Measurements from ENCODE around the gene RDM1.

RDM1 gene

DNA sequence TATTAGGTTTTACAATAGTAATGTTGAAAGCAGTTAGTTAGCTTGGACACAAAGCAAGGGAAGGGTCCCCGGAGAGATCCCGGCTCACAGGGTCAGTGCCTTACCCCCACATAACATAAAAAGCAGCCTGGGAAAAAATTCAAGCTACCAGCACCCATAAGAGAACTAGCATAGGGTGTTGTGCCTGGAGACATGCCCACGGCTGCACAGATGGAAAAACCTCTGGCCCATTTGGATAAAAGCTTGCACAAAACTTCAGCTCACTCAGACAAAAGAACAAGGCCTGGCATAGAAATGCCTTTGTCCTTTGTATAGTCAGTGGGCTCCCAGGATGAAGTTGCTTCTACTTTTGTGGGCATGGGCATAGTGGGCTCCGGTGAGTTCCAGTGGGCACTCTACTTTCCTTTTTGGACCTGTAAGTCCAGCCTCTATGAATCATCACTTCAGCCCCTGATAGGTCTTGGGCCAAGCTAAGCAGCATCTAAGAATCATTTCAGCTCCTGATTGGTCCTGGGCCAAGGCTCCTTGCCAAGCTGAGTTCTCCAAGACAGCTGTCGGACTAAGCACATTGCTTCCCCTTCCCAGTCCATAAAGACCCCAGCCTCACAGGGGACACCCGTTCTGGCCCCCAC is 1.3 kb upstream of the RDM1 start:
- no peak for DNase-seq

DNA sequence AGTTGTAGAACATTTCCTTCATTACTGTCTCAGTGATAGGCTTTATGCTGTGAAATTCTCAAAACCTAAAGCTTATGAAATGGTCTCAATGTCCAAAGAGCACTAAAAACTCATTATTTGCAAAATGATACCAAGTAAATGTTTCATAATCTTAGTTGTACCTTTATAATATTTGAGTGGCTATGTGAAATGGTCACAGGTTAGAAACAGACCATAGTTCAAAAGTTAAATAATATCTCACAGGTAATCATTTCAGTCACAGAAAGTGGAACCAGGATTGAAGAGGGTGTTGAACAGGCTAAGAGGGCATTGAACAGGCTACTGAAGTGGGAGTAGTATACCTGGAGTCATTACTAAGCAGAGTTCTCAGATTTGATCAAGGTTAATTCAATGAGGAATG is 2.9 kb downstream of the RDM1 start:
- no peak for DNase-seq

DNA sequence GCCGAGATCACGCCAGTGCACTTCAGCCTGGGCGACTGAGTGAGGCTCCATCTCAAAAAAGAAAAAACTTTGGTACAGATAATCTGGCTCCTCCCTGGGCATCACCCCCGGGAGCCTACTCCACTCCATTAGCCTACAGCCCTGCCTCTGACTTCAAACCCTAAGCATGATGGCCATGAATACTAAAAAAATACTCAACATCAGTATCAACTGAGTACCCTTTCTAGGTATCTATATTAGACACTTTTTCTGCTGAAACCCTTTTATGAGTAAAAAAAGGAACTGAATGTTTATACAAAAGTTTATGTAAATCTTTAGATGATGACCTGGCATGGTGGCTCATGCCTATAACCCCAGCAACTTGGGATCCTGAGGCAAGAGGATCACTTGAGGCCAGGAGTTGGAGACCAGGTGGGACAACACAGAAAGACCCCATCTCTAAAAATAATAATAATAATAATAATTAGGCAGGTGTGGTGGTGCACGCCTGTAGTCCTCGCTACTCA is 6.9 kb downstream of the RDM1 start:
- DNase-seq: no peak

DNA sequence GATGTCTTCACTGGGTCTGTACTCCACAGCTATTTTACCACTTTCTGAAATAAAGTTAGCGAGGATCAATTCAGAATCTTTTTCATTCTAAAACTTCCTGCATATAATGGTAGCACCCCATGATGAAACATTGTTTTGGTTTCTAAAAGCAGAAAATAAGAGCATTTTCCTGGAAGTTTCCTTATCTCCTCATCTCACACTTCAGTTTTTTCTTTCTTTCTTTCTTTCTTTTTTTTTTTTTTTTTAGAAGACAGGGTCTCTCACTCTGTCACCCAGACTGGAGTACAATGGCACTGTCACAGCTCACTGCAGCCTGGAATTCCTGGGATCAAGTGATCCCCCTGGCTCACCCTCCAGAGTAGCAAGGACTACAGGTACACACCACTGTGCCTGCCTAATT is 10.3 kb downstream of the RDM1 start:
- no peak for DNase-seq

DNA sequence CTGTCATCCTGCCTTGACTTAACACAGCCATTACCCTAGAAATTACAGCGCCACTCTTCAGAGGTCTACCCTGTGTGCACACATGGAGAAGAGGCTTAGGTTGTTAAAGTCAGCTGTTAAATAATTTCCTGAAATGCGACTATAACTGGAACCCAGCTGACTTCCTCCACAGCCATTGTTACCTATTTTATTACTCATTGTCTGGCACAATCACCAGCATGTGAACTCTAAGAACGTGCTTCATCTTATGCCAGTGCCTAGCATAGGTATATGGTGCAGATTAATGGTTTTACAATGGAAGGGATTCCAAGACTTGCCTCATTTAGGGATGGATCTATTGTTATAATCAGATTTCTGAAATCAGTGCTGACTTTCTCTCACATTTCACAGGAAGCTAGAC is 11.9 kb downstream of the RDM1 start:
- no peak for DNase-seq

DNA sequence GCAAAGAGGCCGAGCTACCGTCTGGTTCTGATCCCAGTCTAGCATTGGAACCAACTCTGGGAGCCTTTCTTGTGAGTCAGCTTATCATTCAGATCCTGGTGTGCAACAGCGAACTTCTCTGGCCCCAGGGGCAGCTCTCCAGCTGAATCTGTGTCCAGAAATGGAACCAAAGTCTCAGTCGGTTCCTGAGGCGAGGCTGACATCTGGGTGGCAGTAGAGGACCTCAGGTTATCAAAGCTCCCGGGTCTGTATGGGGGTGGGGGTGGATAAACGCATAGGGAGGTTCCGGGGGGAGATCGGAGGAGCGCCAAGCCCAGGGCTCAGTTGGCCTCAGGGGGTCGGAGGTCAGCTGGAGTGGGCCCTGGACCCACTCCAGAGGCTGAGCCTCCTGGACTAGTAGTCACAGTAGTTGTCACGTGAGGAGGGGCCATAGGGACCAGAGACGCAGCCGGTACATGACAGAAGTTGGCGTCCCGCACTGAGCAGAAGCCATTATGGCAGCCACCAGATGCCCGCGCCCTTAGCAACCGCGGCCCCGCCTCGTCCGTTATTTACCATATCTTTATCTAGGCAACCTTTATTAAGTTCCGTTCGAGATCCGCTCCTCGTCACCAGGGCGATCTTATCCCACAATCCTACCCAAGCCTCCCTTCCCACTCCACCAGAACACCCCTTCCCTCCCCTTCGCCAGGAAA is 12.9 kb downstream of the RDM1 start:
- no peak for DNase-seq

DNA sequence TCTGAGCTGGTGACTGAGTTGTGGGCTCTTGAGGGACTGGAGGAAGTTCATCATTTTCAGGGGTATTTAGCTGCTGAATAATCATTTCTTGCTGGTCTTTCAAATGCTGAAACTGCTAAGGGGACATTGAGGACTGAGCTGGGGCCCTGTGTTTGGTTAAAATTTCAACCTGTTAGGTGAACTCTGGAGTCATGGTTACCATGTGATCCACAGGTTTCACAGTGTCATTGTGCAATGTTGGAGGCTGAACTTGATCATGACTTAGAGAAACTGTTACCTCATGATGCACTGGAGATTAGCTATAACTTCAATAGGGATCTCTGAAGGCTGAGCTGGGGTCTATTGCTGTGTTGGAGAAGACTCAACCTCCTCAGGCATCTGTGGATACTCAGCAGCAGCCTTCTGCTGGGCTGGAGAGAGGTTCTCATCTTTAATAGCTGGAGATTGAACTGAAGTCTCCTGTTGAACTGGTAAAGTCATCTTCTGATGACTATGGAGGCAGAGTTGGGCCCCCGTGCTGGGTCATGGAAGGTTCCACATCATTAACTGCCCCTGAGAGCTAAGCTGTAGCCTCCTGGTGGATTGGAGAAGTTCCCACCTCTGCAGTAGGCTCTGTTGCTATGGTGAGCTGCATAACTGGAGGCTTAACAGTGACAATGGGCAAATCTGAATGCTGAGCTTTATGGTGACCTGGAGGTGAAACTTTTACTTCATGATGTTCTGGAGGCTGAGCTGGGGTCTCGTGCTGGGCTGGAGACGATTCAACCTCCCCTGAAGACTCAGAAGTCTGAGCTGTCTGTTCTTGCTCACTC is 15.2 kb downstream of the RDM1 start:
- DNase-seq: no peak

DNA sequence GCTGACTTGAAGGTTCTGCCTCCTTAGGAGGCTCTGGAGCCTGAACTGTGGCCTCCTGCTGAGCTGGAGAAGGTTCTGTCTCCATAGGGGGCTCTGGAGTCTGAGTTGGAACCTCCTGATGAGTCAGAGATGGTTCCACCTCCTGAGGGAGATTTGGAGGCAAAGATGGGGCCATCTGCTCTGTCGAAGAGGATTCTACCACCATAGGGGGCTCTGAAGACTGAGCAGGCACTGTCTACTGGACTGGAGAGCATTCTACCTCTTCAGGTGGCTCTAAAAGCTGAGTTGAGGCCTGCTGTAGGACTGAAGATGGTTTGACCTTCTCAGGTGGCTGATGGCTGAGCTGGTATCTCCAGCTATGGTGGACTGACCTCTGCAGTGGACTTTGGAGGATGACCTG is 16.2 kb downstream of the RDM1 start:
- DNase-seq: no peak

DNA sequence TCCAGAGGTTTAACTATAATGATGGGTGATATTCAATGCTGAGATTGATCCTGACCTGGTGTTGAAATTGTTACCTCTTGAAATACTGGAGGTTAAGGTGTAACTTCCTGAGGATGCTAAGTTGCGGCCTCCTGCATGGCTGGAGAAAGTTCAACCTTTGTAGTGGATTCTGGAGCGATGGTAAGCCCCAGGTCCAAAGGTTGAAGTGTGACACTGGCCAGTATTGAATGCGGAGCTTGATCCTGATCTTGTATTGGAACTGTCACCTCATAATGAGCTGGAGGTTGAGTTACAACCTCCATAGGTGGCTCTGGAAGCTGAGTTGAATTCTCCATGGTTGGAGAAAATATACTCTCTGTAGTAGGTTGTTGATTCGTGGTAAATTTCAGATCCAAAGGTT is 17.0 kb downstream of the RDM1 start:
- no peak for DNase-seq

DNA sequence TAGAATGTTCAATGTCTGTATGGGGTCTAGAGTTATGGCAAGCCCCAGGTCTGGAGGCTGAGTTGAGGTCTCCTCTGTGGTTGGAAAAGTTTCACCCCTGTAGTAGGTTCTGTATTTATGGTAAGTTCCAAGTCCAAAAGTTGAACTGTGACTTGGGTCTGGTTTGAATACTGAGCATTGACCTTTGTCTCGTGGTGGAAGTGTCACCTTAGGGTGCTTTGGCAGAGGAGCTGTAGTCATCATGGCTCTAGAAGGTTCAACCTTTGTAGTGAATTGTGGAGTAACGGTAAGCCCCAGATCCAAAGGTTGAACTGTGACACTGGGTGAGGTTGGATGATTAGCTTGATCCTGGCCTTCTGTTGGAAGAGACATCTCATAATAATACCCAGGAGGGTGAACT is 17.6 kb downstream of the RDM1 start:
- no peak for DNase-seq

DNA sequence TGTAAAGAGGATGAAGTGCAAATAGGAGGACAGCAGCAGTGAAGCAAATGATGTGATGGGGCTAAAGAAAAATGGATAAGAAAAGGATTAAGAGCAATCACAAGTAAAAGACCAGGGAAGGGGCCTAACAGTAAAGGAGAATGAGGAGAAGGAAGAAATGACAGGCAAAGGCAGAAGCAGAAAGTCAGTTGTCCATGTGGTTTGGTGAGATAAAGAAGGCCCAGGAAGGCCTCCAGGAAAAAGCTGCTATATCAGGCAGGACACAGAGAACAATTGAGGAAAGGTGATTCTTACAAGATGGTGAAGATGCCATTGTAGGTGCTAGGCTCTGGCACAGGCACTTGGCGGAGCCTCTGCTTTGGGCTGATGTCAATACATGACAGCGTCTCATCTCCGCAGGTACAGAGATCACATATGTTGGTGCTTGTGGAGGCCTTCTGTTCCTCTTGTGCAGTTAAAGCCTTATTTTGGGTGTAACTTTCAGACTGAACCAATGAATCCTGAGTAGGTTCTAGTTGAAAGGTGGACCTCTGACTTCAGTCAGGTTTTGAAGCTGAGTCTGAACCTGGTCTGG is 18.1 kb downstream of the RDM1 start:
- DNase-seq: no peak

DNA sequence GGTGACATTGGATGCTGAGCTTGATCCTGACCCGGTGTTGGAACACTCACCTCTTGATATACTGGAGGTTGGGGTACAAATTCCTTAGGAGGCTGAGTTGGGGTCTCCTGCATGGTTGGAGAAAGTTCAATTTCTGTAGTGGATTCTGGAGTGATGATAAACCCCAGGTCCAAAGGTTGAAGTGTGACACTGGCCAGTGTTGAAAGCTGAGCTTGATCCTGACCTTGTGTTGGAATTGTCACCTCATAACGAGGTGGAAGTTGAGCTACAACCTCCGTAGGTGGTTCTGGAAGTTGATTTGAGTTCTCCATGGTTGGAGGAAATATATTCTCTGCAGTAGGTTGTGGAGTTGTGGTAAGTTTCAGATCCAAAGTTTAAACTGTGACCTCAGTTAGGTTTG is 21.2 kb downstream of the RDM1 start:
- DNase-seq: no peak

DNA sequence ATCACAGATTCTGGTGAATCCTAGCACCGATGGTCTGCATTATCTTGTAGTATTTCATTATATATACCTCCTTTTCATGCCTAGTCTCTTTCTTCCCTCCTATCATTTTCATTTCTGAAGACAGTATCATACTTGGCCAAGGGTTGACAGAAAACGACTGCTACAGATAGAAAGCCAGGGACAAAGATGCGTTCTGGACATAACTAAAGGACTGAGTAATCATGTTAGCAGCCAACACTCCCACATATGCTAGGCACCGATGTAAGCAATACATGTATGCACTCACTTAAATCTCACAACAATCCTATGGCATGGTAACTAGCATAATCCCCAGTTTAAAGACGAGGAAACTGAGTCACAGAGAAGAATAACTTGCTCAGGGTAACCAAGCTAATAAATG is 22.9 kb downstream of the RDM1 start:
- DNase-seq: no peak

DNA sequence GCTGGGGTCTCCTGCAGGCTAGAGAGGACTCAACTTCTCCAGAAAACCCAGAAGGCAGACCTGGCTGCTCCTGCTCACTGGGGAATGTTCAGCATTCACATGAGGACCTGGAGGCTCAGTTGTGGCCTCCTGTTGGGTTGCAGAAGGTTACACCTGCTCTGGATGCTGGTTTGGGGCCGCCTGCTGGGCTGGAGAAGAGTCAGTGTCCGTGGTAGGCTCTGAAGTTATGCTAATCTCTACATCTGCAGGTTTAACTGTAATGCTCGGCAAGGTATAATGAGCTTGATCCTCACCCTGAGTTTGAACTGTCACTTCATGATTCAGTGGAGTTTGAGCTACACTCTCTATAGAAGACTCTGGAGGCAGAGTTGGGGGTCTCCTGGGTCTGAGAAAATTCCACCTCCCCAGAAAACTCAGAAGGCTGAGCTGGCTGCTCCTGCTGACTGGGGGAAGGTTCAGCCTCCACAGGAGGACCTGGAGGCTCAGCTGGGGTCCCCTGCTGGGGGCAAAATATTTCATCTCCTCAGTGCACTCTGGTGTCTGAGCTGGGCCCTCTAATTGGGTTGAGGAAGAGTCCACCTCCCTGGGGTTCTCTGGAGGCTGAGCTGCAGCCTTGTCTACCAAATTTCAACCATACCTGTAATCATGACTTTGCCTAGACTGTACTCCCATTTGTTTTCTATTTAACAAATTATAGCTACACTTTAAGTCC is 23.5 kb downstream of the RDM1 start:
- DNase-seq: no peak

DNA sequence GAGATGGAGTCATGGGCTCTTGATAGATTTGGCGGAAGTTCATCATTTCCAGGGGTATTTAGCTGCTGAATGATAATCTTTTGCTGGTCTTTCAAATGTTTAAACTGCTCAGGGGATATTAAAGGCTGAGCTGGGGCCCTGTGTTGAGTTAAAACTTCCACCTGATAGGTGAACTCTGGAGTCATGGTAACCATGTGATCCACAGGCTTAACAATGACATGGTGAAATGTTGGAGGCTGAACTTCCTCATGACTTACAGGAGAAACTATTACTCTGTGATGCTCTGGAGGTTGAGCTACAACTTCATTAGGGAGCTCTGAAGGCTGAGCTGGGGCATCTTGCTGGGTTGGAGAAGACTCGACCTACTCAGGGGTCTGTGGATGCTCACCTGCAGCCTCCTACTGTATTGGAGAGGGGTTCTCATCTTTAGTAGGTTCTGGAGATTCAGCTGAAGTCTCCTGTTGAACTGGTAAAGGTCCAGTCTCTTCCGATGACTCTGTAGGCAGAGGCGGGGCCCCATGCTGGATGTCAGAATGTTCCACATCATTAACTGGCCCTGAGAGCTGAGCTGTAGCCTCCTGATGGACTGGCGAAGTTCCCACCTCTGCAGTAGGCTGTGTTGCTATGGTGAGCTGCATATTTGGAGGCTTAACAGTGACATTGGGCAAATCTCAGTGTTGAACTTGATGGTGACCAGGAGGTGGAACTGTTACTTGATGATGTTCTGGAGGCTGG is 24.2 kb downstream of the RDM1 start:
- DNase-seq: no peak

DNA sequence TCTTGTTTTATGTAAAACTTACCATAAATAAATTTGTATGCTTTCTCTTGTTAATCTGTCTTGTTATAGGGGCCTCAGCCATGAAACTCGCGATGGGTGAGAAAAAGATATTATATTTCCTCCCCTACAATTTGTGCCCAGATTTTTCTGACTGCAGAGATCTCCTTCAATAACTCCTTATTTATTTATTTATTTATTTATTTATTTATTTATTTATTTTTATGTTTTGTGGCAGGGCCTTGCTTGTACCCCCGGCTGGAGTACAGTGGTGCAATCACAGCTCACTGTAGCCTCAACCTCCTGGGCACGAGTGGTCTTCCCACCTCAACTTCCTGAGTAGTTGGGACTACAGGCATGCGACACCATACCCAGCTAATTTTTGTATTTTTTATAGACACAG is 27.1 kb downstream of the RDM1 start:
- no peak for DNase-seq

DNA sequence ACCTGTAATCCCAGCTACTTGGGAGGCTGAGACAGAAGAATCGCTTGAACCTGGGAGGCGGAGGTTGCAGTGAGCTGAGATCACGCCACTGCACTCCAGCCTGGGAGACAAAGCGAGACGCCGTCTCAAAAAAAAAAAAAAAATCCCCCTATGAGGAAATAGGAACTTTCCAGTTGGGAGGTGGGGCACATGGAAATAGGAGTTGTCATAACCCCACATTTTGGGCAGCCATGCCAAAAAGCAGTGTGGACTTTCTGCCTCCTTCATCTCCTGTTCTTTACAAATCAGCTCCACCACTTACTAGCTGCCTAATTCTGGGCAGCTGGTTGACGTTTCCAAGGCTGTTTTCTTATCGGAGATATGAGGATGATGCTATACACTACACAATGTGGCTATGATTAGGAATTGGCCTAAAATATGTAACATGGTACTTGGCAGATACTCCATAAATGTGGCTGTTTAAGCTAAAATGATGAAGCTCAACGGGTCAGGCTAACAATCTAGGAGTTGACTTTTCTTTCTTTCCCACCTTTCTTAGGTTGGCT is 28.9 kb downstream of the RDM1 start:
- no peak for DNase-seq

DNA sequence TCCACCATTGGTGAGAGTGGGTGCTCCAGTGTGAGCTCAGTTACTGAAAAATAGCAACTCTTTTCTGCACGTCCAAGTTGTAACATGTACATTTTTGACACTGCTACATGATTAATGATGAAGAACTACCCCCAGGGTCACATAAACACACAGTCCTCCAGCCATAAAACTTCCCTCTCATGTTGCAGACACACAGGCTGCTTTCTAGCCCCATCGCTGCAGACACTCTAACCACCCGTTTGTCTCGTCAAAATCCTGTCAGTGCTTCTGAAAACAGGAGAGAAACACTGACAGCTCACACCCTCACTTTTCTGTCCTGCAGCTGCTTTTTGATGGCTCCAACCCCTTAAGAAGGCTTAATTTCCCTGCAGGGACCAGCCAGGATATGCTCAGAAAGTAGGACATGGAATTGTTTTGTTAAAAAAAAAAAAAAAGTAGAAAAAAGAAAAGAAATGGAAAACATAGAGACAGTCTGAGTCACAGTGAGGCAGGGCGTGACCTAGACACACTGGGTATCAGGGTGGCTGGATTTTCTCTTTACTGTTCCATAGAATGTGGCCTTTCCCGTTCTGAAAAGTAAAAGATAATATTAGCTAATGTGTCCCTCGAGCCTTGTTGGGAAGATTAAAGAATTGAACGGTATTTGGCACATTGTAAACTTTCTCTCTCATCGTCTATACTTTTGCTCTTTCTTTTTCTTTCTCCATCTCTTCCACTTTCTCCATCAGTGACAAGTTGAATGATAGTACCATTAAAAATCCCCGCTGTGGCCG is 29.7 kb downstream of the RDM1 start:
- DNase-seq: no peak

DNA sequence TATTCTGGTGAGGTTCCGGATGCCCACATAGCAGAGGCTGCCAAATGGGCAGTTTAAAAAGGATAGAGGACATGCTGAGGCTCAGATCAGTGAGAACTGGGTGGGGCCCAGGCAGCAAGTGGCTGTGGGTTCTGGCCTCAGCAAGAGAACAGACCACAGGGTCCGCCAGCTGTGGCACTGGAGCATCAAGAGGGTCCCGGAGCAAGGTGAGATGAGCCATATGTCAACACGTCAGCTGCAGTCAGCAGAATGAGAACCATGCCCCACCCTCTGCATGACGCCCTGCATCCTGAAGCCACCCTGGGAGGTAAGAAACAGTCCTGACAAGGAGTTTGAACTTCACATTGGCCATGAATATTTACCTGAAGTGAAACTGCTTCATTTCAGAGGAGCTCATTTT is 30.3 kb downstream of the RDM1 start:
- DNase-seq: no peak

DNA sequence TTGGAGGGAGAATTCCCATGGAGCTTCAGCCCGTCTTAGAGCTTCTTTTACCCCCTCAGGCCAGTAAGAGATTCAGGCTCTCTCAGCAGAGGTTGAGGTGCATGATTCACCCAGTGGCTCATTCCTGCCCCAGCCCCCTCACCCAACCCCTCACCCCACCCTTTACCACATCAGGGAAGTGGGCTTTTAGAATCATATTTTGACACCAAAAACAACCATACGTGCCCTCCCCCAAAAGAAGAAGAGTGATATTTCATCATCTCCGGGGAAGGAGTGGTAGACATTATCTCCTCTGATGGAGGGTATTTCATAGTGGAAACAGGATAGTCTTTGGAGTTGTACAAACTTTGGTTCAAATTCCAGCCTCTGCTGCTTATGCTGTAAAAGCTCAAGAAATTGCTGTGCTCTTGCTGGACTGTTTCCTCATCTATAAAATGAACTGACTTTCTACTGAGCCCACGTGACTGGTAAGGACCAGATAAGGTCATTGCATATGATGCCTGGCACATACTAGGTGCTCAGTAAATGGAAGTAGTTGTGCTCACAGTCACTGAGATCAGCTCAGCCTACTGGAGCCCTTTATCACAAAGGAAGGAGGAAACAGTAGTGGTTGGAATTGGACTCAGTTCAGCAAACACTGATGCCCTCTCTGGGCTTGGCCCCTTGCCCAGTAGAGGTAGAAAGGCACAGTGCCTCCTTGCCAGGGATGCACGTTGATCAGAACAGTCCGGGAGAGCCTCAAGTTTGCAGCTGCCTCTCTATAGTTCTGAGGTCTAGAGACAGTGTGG is 32.1 kb downstream of the RDM1 start:
- DNase-seq: no peak

All from midbrain (tissue), 1 donor.